HCT116 (cell line): Measurements from ENCODE around the gene CHCHD3. TPM values are rescaled to one million over a fixed set of nuclear protein-coding genes. Genes with fewer than 3 reads are reported as not detected.

Source experiments
- ATAC-seq: fragments of 200-7000 bp; cut with Tn5 transposase; 2 replicates; pipeline ENCODE4 v1.9.1; 2020; ENCODE audit warnings: mild to moderate bottlenecking, moderate library complexity
- BruUV-seq: library from RNA; stranded (reverse); fragments of 400-500 nt; replicated peaks from 2 replicates; lab custom pipeline; 2021; lab: Mats Ljungman, UMichigan
- CTCF ChIA-PET: fragments of 300-600 bp; sonication (Branson Sonifier 250); formaldehyde crosslinking; loops from one replicate; lab custom pipeline; 2021; ENCODE audit warnings: antibody characterized with exemption; lab: Charles Lee
- POLR2A ChIA-PET: fragments of 300-600, 350-600 bp; sonication (Branson Sonifier 250); formaldehyde crosslinking; loops from one replicate; lab custom pipeline; 2021; ENCODE audit warnings: antibody characterized with exemption; lab: Charles Lee
- RAD21 ChIA-PET, 2 experiments: fragments of 300-600 bp; sonication (Branson Sonifier 250); formaldehyde crosslinking; loops; one replicate each; lab custom pipeline; 2023; ENCODE audit warnings: low total read pairs in 2 of 2; ENCODE audit not compliant: uncharacterized antibody in 2 of 2, unreplicated experiment in 2 of 2, low non-redundant PET in 1 of 2; lab: Charles Lee
- DNase-seq: peaks from one replicate; pipeline ENCODE4 v3.0.0-alpha.2; 2010; ENCODE audit warnings: low read depth, low spot score
- H2AFZ ChIP-seq: fragments of 200-600 bp; shearing (Covaris generic), sonication (generic); 2 replicates; pipeline ENCODE4 v1.6.1; 2017; ENCODE audit warnings: low read depth, mixed run types, mixed read lengths, antibody characterized with exemption, low read length; ENCODE audit not compliant: poor library complexity, severe bottlenecking
- H3K27ac ChIP-seq: 2 replicates; pipeline ENCODE4 v1.5.1; 2012; ENCODE audit warnings: low read depth, low read length
- H3K27me3 ChIP-seq: fragments of 200-600 bp; sonication (generic); 2 replicates; pipeline ENCODE4 v1.6.1; 2016; ENCODE audit warnings: mixed run types, low read length, mixed read lengths; ENCODE audit not compliant: insufficient read depth
- H3K36me3 ChIP-seq, 2 experiments: fragments of 200-500 bp in 1 of 2; fragments of 200-600 bp in 1 of 2; sonication (Bioruptor generic) in 1 of 2; sonication (generic) in 1 of 2; 2 replicates each; pipeline versions ENCODE4 v1.5.1 to v1.6.1; 2014 to 2016; ENCODE audit warnings: low read length in 2 of 2, inconsistent platforms in 1 of 2, mixed read lengths in 1 of 2, mixed run types in 1 of 2; ENCODE audit not compliant: insufficient read depth in 2 of 2, control insufficient read depth in 1 of 2
- H3K4me1 ChIP-seq, 2 experiments: fragments of 200-600 bp in 1 of 2; sonication (generic) in 1 of 2; 2 replicates each; pipeline versions ENCODE4 v1.5.1 to v1.6.1; 2012 to 2017; ENCODE audit warnings: low read length in 2 of 2, inconsistent platforms in 1 of 2, mild to moderate bottlenecking in 1 of 2, mixed read lengths in 1 of 2, mixed run types in 1 of 2, moderate library complexity in 1 of 2; ENCODE audit not compliant: insufficient read depth in 2 of 2, control insufficient read depth in 1 of 2
- H3K4me2 ChIP-seq: fragments of 200-600 bp; sonication (generic); 2 replicates; pipeline ENCODE4 v1.6.1; 2017; ENCODE audit warnings: mixed run types, low read length, mixed read lengths
- H3K4me3 ChIP-seq, 2 experiments: fragments of 200-600 bp in 1 of 2; sonication (generic) in 1 of 2; replicated peaks in 1 of 2; 2 replicates each; pipeline ENCODE4 v1.5.1; 2011 to 2016; ENCODE audit warnings: low read length in 2 of 2, control low read depth in 1 of 2, low read depth in 1 of 2, mild to moderate bottlenecking in 1 of 2, mixed read lengths in 1 of 2, mixed run types in 1 of 2
- H3K79me2 ChIP-seq: fragments of 200-600 bp; sonication (generic); 2 replicates; pipeline ENCODE4 v1.6.1; 2017; ENCODE audit warnings: mild to moderate bottlenecking, mixed run types, low read length, moderate library complexity, mixed read lengths; ENCODE audit not compliant: insufficient read depth
- H3K9ac ChIP-seq: fragments of 200-600 bp; sonication (generic); 2 replicates; pipeline ENCODE4 v1.6.1; 2016; ENCODE audit warnings: low read length, mixed read lengths
- H3K9me2 ChIP-seq: fragments of 200-600 bp; sonication (generic), shearing (Covaris generic); 2 replicates; pipeline ENCODE4 v1.6.1; 2017; ENCODE audit warnings: mixed run types, mild to moderate bottlenecking, moderate library complexity; ENCODE audit not compliant: insufficient read depth
- H3K9me3 ChIP-seq, 2 experiments: fragments of 200-500 bp in 1 of 2; fragments of 200-600 bp in 1 of 2; sonication (Bioruptor generic) in 1 of 2; sonication (generic) in 1 of 2; 2 replicates each; pipeline ENCODE4 v1.6.1; 2014 to 2017; ENCODE audit warnings: low read length in 2 of 2, mixed read lengths in 2 of 2, inconsistent platforms in 1 of 2, low read depth in 1 of 2, mild to moderate bottlenecking in 1 of 2, mixed run types in 1 of 2, moderate library complexity in 1 of 2; ENCODE audit not compliant: control insufficient read depth in 1 of 2, insufficient read depth in 1 of 2
- H4K20me1 ChIP-seq: fragments of 200-600 bp; sonication (generic), shearing (Covaris generic); 2 replicates; pipeline ENCODE4 v1.6.1; 2017; ENCODE audit warnings: mixed run types, mild to moderate bottlenecking, moderate library complexity; ENCODE audit not compliant: insufficient read depth
- CBX3 ChIP-seq: IDR thresholded peaks from 2 replicates; pipeline ENCODE4 v1.6.1; 2012; ENCODE audit warnings: low read depth
- CEBPB ChIP-seq: IDR thresholded peaks from 2 replicates; pipeline ENCODE4 v1.6.1; 2012; ENCODE audit warnings: low read depth
- EGR1 ChIP-seq: IDR thresholded peaks from 2 replicates; pipeline ENCODE4 v1.6.1; 2012; ENCODE audit warnings: low read depth
- EZH2phosphoT487 ChIP-seq: fragments of 200-600 bp; IDR thresholded peaks from 2 replicates; pipeline ENCODE4 v1.6.1; 2018; ENCODE audit warnings: antibody characterized with exemption, borderline replicate concordance
- FOSL1 ChIP-seq: IDR thresholded peaks from 2 replicates; pipeline ENCODE4 v1.6.1; 2012; ENCODE audit warnings: low read depth
- JUND ChIP-seq: IDR thresholded peaks from 2 replicates; pipeline ENCODE4 v1.6.1; 2012
- POLR2A ChIP-seq: IDR thresholded peaks from 2 replicates; pipeline ENCODE4 v1.7.0; 2011; ENCODE audit warnings: borderline replicate concordance; ENCODE audit not compliant: insufficient read depth, insufficient read length; ENCODE audit errors: extremely low read depth
- POLR2AphosphoS5 ChIP-seq: IDR thresholded peaks from 2 replicates; pipeline ENCODE4 v1.6.1; 2011; ENCODE audit warnings: mild to moderate bottlenecking, low read depth, low read length, moderate library complexity
- RAD21 ChIP-seq: IDR thresholded peaks from 2 replicates; pipeline ENCODE4 v1.6.1; 2012; ENCODE audit warnings: low read depth, mild to moderate bottlenecking
- SIN3A ChIP-seq: IDR thresholded peaks from 2 replicates; pipeline ENCODE4 v1.6.1; 2012; ENCODE audit warnings: low read depth
- SRF ChIP-seq: IDR thresholded peaks from 2 replicates; pipeline ENCODE4 v1.6.1; 2012; ENCODE audit warnings: low read depth
- TCF7L2 ChIP-seq: IDR thresholded peaks from 2 replicates; pipeline ENCODE4 v1.7.0; 2011; ENCODE audit warnings: borderline replicate concordance, inconsistent platforms; ENCODE audit not compliant: insufficient read depth, insufficient read length; ENCODE audit errors: extremely low read depth
- YY1 ChIP-seq: IDR thresholded peaks from 2 replicates; pipeline ENCODE4 v1.6.1; 2011; ENCODE audit warnings: low read length, low read depth, moderate library complexity, mild to moderate bottlenecking; ENCODE audit not compliant: insufficient replicate concordance; ENCODE audit errors: extremely low read depth
- ZFX ChIP-seq: fragments of 450-650 bp; IDR thresholded peaks from 2 replicates; pipeline ENCODE4 v1.6.1; 2017
- ZNF274 ChIP-seq: fragments of 200-500 bp; sonication (Bioruptor generic); IDR thresholded peaks from 2 replicates; pipeline ENCODE4 v1.6.1; 2014; ENCODE audit warnings: mild to moderate bottlenecking, low read depth, low read length, inconsistent platforms
- intact Hi-C: fragments of 100-400 bp; cut with micrococcal nuclease; formaldehyde crosslinking; loops from 2 replicates; pipeline ENCODE4 v1.10.0; 2022
- total RNA-seq: library from RNA; stranded (reverse); gene quantifications from one replicate; pipeline ENCODE4 v1.2.1, GENCODE V29; 2021; ENCODE audit not compliant: unreplicated experiment
- TF ChIP-seq, protein P1 (sequence below): IDR thresholded peaks from 2 replicates; pipeline ENCODE4 v1.6.1; 2012
- TF ChIP-seq, protein P2 (sequence below): IDR thresholded peaks from 2 replicates; pipeline ENCODE4 v1.6.1; 2012
- TF ChIP-seq, protein P3 (sequence below): IDR thresholded peaks from 2 replicates; pipeline ENCODE4 v1.6.1; 2012; ENCODE audit warnings: low read depth
- TF ChIP-seq, protein P4 (sequence below): IDR thresholded peaks from 2 replicates; pipeline ENCODE4 v1.6.1; 2011; ENCODE audit warnings: mild to moderate bottlenecking, low read length, moderate library complexity; ENCODE audit not compliant: insufficient replicate concordance; ENCODE audit errors: extremely low read depth

The CHCHD3 gene
- total RNA-seq, 1 experiment from 2014 or later: 73.5 TPM

DNA sequence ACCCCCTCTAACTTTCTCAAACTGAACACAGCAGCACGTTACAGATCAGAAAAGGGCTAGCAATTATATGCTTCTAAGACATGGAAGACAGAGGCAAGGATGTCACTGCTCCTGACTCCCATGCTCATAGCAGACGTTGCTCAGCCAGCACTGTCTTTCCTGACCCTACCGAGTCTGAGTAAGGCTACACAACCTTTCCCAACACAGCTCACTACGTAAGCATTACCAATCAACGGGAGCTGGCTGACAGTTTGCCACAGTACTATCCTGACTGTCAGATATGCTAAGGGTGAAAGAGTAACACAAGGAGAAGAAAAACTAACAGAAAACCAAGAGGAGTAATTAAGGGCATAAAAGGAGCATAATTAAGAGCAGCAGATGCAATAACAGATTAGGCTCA lies 171.2 kb downstream of the CHCHD3 start (continued):
- TF ChIP-seq SRF: no peak
- no peak for TF ChIP-seq POLR2AphosphoS5
- TF ChIP-seq, protein P1, sequence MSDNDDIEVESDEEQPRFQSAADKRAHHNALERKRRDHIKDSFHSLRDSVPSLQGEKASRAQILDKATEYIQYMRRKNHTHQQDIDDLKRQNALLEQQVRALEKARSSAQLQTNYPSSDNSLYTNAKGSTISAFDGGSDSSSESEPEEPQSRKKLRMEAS: no peak
- TF ChIP-seq JUND: no peak
- TF ChIP-seq, protein P2, sequence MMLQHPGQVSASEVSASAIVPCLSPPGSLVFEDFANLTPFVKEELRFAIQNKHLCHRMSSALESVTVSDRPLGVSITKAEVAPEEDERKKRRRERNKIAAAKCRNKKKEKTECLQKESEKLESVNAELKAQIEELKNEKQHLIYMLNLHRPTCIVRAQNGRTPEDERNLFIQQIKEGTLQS: no peak
- no peak for TF ChIP-seq CEBPB
- no peak for TF ChIP-seq TCF7L2

DNA sequence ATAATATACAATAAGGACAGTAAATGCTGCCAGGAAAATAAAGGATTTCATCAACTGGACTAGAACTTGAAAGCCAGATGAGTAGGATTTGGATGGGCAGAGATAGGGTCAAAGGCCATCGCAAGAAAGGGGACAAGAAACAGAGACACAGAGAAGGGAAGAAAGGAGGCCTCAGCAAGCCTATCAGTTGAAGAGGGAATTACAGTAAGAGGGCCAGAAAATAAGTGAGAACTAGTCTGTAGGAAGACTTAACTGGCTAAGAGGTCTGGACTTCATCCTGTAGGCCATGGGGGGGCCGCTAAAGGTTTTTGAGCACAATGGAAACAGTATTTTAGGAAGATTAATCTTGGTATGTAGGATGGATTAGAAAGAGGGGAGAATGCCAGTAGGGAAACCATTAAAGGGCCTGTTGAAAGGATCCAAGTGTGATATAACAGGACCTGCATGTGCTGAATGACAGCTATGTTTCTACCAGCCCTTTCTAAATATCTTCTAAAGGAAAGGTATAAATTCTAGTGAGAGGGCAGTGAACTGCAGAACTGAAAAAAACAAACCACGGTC lies 174.4 kb downstream of the CHCHD3 start:
- no TSS peak for BruUV-seq
- H3K9me3 ChIP-seq: no peaks in the 10 kb centered on the region
- ChIA-PET RAD21 (no interaction called here), POLR2A (no interaction called here), CTCF (no interaction called here)
- H3K79me2 ChIP-seq: 0 out of 2 replicates have a peak, but pooled peaks cover 4% of the 10 kb centered on the region
- H3K27me3 ChIP-seq: no peaks in the 10 kb centered on the region
- no peaks in the 10 kb centered on the region for H3K36me3 ChIP-seq
- H3K27ac ChIP-seq: no peak overlapping the region
- no peak overlapping the region for H3K9ac ChIP-seq
- H3K4me2 ChIP-seq: no peak overlapping the region
- TF ChIP-seq, protein P3, sequence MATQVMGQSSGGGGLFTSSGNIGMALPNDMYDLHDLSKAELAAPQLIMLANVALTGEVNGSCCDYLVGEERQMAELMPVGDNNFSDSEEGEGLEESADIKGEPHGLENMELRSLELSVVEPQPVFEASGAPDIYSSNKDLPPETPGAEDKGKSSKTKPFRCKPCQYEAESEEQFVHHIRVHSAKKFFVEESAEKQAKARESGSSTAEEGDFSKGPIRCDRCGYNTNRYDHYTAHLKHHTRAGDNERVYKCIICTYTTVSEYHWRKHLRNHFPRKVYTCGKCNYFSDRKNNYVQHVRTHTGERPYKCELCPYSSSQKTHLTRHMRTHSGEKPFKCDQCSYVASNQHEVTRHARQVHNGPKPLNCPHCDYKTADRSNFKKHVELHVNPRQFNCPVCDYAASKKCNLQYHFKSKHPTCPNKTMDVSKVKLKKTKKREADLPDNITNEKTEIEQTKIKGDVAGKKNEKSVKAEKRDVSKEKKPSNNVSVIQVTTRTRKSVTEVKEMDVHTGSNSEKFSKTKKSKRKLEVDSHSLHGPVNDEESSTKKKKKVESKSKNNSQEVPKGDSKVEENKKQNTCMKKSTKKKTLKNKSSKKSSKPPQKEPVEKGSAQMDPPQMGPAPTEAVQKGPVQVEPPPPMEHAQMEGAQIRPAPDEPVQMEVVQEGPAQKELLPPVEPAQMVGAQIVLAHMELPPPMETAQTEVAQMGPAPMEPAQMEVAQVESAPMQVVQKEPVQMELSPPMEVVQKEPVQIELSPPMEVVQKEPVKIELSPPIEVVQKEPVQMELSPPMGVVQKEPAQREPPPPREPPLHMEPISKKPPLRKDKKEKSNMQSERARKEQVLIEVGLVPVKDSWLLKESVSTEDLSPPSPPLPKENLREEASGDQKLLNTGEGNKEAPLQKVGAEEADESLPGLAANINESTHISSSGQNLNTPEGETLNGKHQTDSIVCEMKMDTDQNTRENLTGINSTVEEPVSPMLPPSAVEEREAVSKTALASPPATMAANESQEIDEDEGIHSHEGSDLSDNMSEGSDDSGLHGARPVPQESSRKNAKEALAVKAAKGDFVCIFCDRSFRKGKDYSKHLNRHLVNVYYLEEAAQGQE: no peak
- TF ChIP-seq POLR2A: no peak
- TF ChIP-seq POLR2AphosphoS5: no peak
- no peak for TF ChIP-seq YY1
- TF ChIP-seq SRF: no peak
- TF ChIP-seq, protein P4, sequence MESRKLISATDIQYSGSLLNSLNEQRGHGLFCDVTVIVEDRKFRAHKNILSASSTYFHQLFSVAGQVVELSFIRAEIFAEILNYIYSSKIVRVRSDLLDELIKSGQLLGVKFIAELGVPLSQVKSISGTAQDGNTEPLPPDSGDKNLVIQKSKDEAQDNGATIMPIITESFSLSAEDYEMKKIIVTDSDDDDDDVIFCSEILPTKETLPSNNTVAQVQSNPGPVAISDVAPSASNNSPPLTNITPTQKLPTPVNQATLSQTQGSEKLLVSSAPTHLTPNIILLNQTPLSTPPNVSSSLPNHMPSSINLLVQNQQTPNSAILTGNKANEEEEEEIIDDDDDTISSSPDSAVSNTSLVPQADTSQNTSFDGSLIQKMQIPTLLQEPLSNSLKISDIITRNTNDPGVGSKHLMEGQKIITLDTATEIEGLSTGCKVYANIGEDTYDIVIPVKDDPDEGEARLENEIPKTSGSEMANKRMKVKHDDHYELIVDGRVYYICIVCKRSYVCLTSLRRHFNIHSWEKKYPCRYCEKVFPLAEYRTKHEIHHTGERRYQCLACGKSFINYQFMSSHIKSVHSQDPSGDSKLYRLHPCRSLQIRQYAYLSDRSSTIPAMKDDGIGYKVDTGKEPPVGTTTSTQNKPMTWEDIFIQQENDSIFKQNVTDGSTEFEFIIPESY: no peak
- no peak for TF ChIP-seq TCF7L2
- no peak for TF ChIP-seq EGR1
- no peak for TF ChIP-seq CBX3
- TF ChIP-seq SIN3A: no peak
- TF ChIP-seq RAD21: no peak
- TF ChIP-seq ZFX: no peak
- no peak for TF ChIP-seq FOSL1
- no peak for TF ChIP-seq EZH2phosphoT487
- TF ChIP-seq ZNF274: no peak
- peaks cover 5% of the 10 kb centered on the region; the same call in 1 of the 2 replicates for H4K20me1 ChIP-seq
- no peak overlapping the region for H3K4me3 ChIP-seq
- DNase-seq: no peak
- no peak for ATAC-seq
- H3K4me1 ChIP-seq: no peaks in the 10 kb centered on the region
- H3K9me2 ChIP-seq: no peaks in the 10 kb centered on the region
- H2AFZ ChIP-seq: no peak overlapping the region
- intact Hi-C loops: no loop called here
